PFSK-1 (cell line): ENCODE data around the gene LRBA.

Source experiments
- FOXP2 ChIP-seq: optimal IDR thresholded peaks from 2 replicates; pipeline ENCODE3; 2011; ENCODE audit warnings: borderline replicate concordance, control low read depth, inconsistent platforms; ENCODE audit not compliant: insufficient read depth; ENCODE audit errors: extremely low read length, extremely low read depth
- POLR2AphosphoS5 ChIP-seq: IDR thresholded peaks from 2 replicates; pipeline ENCODE4 v1.6.1; 2012; ENCODE audit warnings: low read depth, mild to moderate bottlenecking, control low read depth, low read length, moderate library complexity
- SIN3A ChIP-seq: IDR thresholded peaks from 2 replicates; pipeline ENCODE4 v1.6.1; 2012; ENCODE audit warnings: mild to moderate bottlenecking, low read length, moderate library complexity, borderline replicate concordance; ENCODE audit not compliant: insufficient read depth
- TAF1 ChIP-seq: IDR thresholded peaks from 2 replicates; pipeline ENCODE4 v1.6.1; 2012; ENCODE audit warnings: low read length, control low read depth, borderline replicate concordance; ENCODE audit not compliant: insufficient read depth
- TF ChIP-seq, protein P1 (sequence below), 2 experiments: IDR thresholded peaks; 2 replicates each; pipeline versions ENCODE4 v1.6.1 to v1.8.0; 2011 to 2012; ENCODE audit warnings: low read depth in 2 of 2, low read length in 2 of 2, control low read depth in 1 of 2, inconsistent platforms in 1 of 2, mild to moderate bottlenecking in 1 of 2, moderate library complexity in 1 of 2; ENCODE audit not compliant: insufficient read depth in 1 of 2

LRBA gene

DNA sequence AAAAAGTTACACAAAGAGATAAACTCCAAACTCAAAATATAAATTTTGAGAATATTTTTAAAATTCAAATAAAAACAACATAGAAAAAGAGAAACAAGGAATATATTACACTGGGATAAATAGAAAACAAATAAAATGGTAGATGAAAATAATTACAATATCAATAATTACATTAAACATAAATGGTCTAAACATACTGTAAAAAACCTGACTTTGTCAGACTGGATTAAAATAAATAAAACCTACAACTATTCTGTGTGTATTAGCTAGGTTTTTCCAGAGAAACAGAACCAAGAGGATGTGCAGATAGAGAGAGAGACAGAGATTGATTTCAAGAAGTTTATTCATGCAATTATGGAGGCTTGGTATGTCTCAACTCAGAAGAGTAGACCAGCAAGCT lies 126.5 kb downstream of the LRBA start:
- TF ChIP-seq FOXP2 (no peak), TAF1 (no peak)
- TF ChIP-seq, protein P1, sequence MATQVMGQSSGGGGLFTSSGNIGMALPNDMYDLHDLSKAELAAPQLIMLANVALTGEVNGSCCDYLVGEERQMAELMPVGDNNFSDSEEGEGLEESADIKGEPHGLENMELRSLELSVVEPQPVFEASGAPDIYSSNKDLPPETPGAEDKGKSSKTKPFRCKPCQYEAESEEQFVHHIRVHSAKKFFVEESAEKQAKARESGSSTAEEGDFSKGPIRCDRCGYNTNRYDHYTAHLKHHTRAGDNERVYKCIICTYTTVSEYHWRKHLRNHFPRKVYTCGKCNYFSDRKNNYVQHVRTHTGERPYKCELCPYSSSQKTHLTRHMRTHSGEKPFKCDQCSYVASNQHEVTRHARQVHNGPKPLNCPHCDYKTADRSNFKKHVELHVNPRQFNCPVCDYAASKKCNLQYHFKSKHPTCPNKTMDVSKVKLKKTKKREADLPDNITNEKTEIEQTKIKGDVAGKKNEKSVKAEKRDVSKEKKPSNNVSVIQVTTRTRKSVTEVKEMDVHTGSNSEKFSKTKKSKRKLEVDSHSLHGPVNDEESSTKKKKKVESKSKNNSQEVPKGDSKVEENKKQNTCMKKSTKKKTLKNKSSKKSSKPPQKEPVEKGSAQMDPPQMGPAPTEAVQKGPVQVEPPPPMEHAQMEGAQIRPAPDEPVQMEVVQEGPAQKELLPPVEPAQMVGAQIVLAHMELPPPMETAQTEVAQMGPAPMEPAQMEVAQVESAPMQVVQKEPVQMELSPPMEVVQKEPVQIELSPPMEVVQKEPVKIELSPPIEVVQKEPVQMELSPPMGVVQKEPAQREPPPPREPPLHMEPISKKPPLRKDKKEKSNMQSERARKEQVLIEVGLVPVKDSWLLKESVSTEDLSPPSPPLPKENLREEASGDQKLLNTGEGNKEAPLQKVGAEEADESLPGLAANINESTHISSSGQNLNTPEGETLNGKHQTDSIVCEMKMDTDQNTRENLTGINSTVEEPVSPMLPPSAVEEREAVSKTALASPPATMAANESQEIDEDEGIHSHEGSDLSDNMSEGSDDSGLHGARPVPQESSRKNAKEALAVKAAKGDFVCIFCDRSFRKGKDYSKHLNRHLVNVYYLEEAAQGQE (IDR thresholded peaks at IDR 0.05; ENCODE audit: insufficient read depth in 1 of 2, low read depth in 2 of 2, low read length in 2 of 2): no peak

DNA sequence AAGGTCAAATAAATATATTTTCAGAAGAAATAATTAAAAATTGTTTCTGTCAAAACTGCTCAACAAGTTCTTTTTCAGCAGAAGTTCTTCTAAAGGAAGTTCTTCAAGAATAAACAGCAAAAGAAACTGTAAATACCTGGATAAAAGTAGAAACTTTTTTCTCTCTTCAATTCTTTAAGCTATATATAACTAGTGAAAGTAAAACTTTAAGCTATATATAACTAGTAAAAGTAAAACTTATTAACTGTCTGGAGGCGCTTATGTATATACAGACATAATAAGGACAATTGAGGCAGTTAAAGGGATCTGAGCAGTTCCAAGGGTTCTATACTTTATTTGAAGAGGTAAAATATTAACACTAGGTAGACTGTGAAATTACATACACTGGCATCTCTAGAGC lies 126.9 kb downstream of the LRBA start:
- no peak for TF ChIP-seq POLR2AphosphoS5
- no peak for TF ChIP-seq FOXP2
- no peak for TF ChIP-seq TAF1
- TF ChIP-seq SIN3A: no peak
- TF ChIP-seq, protein P1 (IDR thresholded peaks at IDR 0.05; ENCODE audit: insufficient read depth in 1 of 2, low read depth in 2 of 2, low read length in 2 of 2): no peak

DNA sequence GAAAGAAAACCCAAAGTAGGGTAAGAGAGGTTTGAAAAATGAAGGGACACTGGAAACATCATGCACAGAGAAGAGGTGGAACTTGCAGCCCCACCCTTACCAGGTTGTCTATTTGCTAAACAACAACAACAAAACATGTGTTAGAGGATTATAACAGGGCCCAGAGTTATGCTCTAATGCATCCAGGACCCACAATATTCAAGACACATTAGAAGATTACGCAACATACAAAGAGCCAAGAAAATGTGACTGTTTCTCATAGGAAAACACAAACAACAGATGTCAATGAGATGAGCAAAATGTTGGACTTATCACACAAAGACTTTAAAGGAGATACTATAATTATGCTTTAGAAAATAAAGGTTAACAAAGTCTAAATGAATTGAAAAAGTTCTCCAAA lies 128.5 kb downstream of the LRBA start:
- TF ChIP-seq SIN3A (no peak), POLR2AphosphoS5 (no peak), FOXP2 (no peak), TAF1 (no peak)
- TF ChIP-seq, protein P1 (IDR thresholded peaks at IDR 0.05; ENCODE audit: insufficient read depth in 1 of 2, low read depth in 2 of 2, low read length in 2 of 2): no peak

DNA sequence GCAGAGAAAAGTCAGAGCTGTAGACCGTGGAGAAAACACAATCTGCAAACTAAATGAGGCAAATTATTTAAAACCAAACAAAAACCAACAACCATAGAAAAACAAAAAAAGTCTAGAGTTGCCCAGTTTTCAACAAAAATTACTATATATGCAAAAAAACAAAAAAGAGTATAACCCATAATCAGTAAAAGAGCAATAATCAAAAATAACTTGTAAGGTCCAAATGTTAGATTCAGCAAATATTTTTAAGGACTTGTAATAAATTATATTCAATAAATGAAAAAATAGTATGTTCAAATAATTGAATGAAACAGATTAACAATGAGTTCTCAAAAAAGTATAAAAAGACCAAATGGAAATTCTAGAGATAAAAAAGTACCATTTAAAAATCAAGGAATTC lies 130.5 kb downstream of the LRBA start:
- no peak for TF ChIP-seq TAF1
- TF ChIP-seq, protein P1 (IDR thresholded peaks at IDR 0.05; ENCODE audit: insufficient read depth in 1 of 2, low read depth in 2 of 2, low read length in 2 of 2): no peak
- no peak for TF ChIP-seq SIN3A
- TF ChIP-seq POLR2AphosphoS5: no peak
- no peak for TF ChIP-seq FOXP2

DNA sequence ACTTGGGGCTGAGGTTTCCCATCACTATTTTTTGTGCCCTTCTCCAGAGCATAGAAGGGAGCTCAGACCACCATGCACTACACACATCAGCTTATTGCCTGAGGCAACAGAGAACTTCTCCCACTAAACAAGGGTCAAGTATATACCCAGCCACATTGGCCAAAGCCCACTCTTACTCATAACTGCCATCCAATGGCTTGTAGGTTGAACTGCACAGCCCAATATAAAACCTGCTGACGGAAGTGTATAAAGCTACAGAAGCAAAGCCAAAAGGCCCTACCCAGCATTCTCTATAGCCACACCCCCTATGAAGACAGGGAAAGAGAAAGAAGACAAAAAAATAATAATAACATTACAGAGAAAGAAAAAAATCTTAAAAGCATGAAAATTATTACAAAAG lies 139.7 kb downstream of the LRBA start:
- TF ChIP-seq TAF1: no peak
- TF ChIP-seq, protein P1 (IDR thresholded peaks at IDR 0.05; ENCODE audit: insufficient read depth in 1 of 2, low read depth in 2 of 2, low read length in 2 of 2): no peak
- TF ChIP-seq FOXP2: no peak
- TF ChIP-seq SIN3A: no peak
- no peak for TF ChIP-seq POLR2AphosphoS5
